GM12872 (cell line): ENCODE data around the gene SEM1.

ENCODE experiments used
- TF ChIP-seq, protein P1 (sequence below): IDR thresholded peaks from 3 replicates; pipeline ENCODE4 v1.5.1; 2011; ENCODE audit warnings: low read depth, mild to moderate bottlenecking, low read length, moderate library complexity; ENCODE audit not compliant: insufficient read depth

Gene SEM1

DNA sequence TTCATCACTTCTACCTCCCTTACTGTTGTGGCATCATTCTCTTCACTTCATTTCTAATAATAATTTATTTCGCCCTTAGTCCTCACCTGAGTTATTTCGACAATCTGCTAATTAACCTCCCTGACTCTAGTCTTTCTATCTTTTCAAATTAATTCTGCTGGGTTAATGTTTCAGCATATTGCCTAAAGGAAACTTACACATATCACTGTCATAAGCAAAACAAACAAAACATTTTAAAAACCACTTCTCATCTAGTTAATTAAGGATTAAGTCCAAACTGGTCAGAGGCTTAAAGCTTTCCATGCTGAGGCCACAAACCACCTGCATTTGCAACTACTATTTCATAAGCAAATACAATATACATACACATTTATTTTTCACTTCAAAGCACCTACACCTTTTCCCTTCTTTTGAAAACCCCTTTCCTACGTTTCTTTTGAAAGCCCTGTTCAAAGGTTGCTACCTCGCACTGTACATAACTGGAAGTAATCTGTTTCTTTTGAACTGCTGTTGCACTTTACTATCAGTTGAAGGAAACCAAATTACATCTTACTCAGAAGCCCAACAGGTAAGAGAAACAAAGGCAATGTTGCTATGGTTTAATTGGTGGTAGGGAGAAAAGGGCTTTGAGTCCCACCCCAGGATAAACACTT is 10.3 kb downstream of the SEM1 start:
- TF ChIP-seq, protein P1, sequence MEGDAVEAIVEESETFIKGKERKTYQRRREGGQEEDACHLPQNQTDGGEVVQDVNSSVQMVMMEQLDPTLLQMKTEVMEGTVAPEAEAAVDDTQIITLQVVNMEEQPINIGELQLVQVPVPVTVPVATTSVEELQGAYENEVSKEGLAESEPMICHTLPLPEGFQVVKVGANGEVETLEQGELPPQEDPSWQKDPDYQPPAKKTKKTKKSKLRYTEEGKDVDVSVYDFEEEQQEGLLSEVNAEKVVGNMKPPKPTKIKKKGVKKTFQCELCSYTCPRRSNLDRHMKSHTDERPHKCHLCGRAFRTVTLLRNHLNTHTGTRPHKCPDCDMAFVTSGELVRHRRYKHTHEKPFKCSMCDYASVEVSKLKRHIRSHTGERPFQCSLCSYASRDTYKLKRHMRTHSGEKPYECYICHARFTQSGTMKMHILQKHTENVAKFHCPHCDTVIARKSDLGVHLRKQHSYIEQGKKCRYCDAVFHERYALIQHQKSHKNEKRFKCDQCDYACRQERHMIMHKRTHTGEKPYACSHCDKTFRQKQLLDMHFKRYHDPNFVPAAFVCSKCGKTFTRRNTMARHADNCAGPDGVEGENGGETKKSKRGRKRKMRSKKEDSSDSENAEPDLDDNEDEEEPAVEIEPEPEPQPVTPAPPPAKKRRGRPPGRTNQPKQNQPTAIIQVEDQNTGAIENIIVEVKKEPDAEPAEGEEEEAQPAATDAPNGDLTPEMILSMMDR: no peak

DNA sequence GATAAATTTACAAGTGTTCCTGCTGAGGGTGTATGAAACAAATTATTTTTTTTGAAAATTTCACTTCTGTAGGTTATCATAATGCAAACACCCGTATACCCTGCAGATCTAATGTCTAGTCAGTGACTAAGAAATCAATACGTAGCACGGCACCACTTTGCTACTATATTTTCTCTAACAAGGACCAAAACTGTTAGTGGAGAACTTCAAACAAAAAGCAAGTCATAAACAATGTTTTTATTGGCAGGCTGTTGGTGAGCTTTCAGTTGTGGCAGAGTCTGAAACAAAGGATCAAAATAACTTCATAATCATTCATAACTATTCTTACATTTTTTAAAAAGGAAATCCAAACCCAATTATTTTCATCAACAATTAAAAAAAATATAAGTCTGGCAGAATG is 11.8 kb downstream of the SEM1 start:
- TF ChIP-seq, protein P1: no peak

DNA sequence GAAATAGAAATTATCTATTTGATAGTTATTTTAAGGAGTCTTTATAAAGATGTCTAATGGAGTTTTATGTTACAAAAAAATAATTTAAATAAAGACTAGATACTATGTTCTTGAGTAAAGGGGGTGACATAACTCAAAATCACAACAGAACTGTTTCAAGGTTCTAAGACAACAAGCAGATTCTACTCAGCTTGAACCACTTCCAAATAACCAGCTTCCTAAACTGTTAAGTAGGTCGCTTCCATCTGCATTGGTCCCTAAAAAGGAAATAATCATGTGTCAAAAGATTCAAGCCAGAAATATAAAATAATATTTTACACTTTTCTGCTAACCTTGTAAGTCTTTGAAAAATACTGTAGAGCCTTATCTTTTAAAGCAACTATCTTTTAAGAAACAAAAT is 14.1 kb downstream of the SEM1 start:
- TF ChIP-seq, protein P1: no peak

DNA sequence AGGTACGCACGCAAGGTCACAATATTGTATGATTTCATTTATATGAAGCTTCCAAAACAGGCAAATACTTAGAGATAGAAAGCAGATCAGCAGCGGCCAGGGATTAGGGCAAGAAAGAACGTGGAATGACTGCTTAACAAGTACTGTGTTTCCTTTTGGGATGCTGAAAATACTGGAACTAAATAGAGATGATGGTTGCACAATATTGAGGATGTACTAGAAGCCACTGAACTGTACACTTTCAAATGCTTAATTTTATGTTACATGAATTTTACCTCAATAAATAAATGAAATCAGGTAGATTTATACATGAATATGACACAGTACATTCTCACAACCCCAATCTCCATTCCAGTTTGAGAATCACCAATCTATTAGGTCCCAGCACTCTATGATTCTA is 15.6 kb downstream of the SEM1 start:
- TF ChIP-seq, protein P1: no peak

DNA sequence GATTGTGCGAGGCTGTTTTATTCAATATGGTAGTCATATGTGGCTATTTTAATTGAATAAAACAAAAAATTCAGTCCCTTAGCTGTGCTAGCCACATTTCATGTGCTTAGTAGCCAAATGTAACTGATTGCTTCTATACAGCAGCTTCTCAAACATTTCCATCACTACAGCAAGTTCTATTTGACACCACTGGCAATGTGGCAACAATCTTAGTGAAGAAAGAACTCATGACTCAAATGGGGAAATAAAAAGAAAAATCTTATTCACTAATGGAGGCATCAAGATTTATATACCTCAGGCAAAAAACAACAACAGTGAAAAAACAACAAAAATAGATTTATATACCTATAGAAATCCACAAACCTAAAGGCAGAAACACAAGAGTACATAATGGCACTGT is 17.9 kb downstream of the SEM1 start:
- TF ChIP-seq, protein P1: no peak

DNA sequence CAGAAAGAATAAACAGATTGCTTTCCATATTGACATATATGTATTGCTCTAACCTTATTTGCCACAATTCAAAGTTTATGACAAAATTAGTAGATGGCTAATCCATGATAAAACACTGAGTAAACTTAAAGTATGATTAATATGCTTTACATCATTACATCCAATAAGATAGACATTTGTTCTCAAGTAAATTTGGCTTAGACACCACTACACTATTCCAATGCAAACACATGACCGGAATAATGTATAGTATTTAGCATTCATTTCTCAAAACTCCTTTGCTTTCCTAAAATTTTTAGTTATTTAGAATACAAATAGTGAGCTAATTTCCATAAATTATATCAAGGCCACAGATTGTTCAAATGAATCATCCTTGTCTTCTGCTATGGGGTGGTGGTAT is 20.2 kb downstream of the SEM1 start:
- TF ChIP-seq, protein P1: no peak

DNA sequence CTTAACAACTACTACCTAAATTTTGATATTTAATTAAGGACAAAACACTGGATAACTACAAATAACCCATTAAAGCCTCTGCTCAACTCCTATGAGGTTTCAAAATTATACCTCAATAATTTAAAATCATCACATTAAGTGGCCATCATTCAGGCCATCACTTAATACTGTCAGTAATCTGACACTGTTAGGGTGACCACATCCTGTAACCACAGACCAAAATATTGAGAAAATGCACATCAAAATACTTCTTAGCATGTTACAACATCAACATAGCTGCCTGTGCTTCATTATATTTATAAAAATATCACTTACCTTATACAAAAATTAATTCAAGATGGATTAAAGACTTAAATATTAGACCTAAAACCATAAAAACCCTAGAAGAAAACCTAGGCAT is 23.3 kb downstream of the SEM1 start:
- TF ChIP-seq, protein P1: no peak
